Panc1 (cell line): ENCODE measurements around the gene HDAC1. TPM values are rescaled to one million over a fixed set of nuclear protein-coding genes. Genes with fewer than 3 reads are reported as not detected.

ENCODE experiments used
- ATAC-seq: fragments of 200-7000 bp; cut with Tn5 transposase; 2 replicates; pipeline ENCODE4 v1.9.1; 2020; ENCODE audit warnings: mild to moderate bottlenecking, moderate library complexity
- BruUV-seq: library from RNA; stranded (reverse); fragments of 400-500 nt; replicated peaks from 2 replicates; lab custom pipeline; 2021; lab: Mats Ljungman, UMichigan
- CTCF ChIA-PET: fragments of 300-600 bp; sonication (Branson Sonifier 250); formaldehyde crosslinking; loops from one replicate; lab custom pipeline; 2022; ENCODE audit warnings: antibody characterized with exemption; lab: Charles Lee
- POLR2A ChIA-PET: fragments of 300-600 bp; sonication (Branson Sonifier 250); formaldehyde crosslinking; loops from one replicate; lab custom pipeline; 2022; ENCODE audit warnings: antibody characterized with exemption; lab: Charles Lee
- DNase-seq: peaks from one replicate; pipeline ENCODE4 v3.0.0-alpha.2; 2010; ENCODE audit warnings: low read depth, low spot score
- H3K27ac ChIP-seq: 2 replicates; pipeline ENCODE4 v1.5.1; 2011; ENCODE audit warnings: mild to moderate bottlenecking, low read length, inconsistent platforms
- H3K27me3 ChIP-seq: fragments of 200-500 bp; sonication (Bioruptor generic); 2 replicates; pipeline ENCODE4 v1.6.0; 2014; ENCODE audit warnings: low read length, inconsistent platforms; ENCODE audit not compliant: control insufficient read depth, insufficient read depth
- H3K36me3 ChIP-seq: fragments of 200-500 bp; sonication (Bioruptor generic); 2 replicates; pipeline ENCODE4 v1.5.1; 2014; ENCODE audit warnings: inconsistent platforms, mild to moderate bottlenecking, low read length, moderate library complexity; ENCODE audit not compliant: control insufficient read depth, insufficient read depth
- H3K4me1 ChIP-seq: 2 replicates; pipeline ENCODE4 v1.5.1; 2011; ENCODE audit warnings: inconsistent platforms, mild to moderate bottlenecking, low read length, moderate library complexity; ENCODE audit not compliant: control insufficient read depth, insufficient read depth
- H3K4me3 ChIP-seq, 2 experiments: 2 replicates each; pipeline ENCODE4 v1.5.1; 2011 to 2012; ENCODE audit warnings: low read depth in 2 of 2, low read length in 2 of 2, mild to moderate bottlenecking in 2 of 2, inconsistent platforms in 1 of 2, moderate library complexity in 1 of 2
- H3K9me3 ChIP-seq: fragments of 200-500 bp; sonication (Bioruptor generic); 2 replicates; pipeline ENCODE4 v1.5.1; 2014; ENCODE audit warnings: low read depth, mild to moderate bottlenecking, inconsistent platforms, low read length, moderate library complexity; ENCODE audit not compliant: control insufficient read depth, insufficient read depth
- CTCF ChIP-seq: fragments of 450-650 bp; IDR thresholded peaks from 2 replicates; pipeline ENCODE4 v1.5.1; 2017; ENCODE audit warnings: mild to moderate bottlenecking
- POLR2AphosphoS5 ChIP-seq: IDR thresholded peaks from 2 replicates; pipeline ENCODE4 v1.6.1; 2012; ENCODE audit warnings: mild to moderate bottlenecking, low read depth, low read length, moderate library complexity
- REST ChIP-seq, 2 experiments: IDR thresholded peaks; 2 replicates each; pipeline ENCODE4 v1.6.1; 2011 to 2012; ENCODE audit warnings: low read depth in 2 of 2, control low read depth in 1 of 2, low read length in 1 of 2, mild to moderate bottlenecking in 1 of 2, moderate library complexity in 1 of 2; ENCODE audit not compliant: insufficient read depth in 1 of 2
- SIN3A ChIP-seq: IDR thresholded peaks from 2 replicates; pipeline ENCODE4 v1.6.1; 2012; ENCODE audit warnings: low read depth, mild to moderate bottlenecking, low read length, moderate library complexity, borderline replicate concordance; ENCODE audit not compliant: insufficient read depth
- TCF7L2 ChIP-seq: IDR thresholded peaks from 2 replicates; pipeline ENCODE4 v1.6.1; 2011; ENCODE audit warnings: mild to moderate bottlenecking, low read depth, low read length, inconsistent platforms
- in situ Hi-C: cut with HindIII; loops from 2 replicates; pipeline ENCODE4 v1.10.0; 2016; ENCODE audit warnings: low sequenced_read_pairs, low pct_unique_long_range_greater_than_20kb
- intact Hi-C: fragments of 100-400 bp; cut with micrococcal nuclease; formaldehyde crosslinking; loops from one replicate; pipeline ENCODE4 v1.10.0; 2022; ENCODE audit not compliant: unreplicated experiment
- total RNA-seq: library from RNA; stranded (reverse); gene quantifications from one replicate; pipeline ENCODE4 v1.2.1, GENCODE V29; 2021; ENCODE audit not compliant: unreplicated experiment

HDAC1 gene
- total RNA-seq, 1 experiment from 2014 or later: 256 TPM

- DNase-seq (no peak), ATAC-seq (no peak)
- no peak within 1 kb of the TSS for H3K27ac ChIP-seq
- H3K9me3 ChIP-seq: no peaks in the 10 kb centered on the region
- TF ChIP-seq TCF7L2 (no peak), CTCF (no peak), POLR2AphosphoS5 (no peak), REST (IDR thresholded peaks at IDR 0.05; ENCODE audit: insufficient read depth in 1 of 2, low read depth in 2 of 2, low read length in 1 of 2) (no peak), SIN3A (no peak)
- in situ Hi-C loops: no loop called here
- CTCF ChIA-PET: interaction anchor here (0.5 kb wide), 1 partner anchor 25 kb away, joined by 7 read pairs; no protein-coding TSS in a partner anchor
- no peaks in the 10 kb centered on the region for H3K27me3 ChIP-seq
- BruUV-seq: no TSS peak
- no peak within 1 kb of the TSS for H3K4me3 ChIP-seq
- no peaks in the 10 kb centered on the region for H3K36me3 ChIP-seq
- POLR2A ChIA-PET: interaction anchor here (0.6 kb wide), 1 partner anchor 79 kb away, joined by 3 read pairs; no protein-coding TSS in a partner anchor
- intact Hi-C loops: no loop called here
- no peaks in the 10 kb centered on the region for H3K4me1 ChIP-seq
These were observed 70.8 kb downstream of the HDAC1 start, which contains the start of the genes FAM229A and TSSK3 for GRCh38 chr1:32362474-32363313. Gene FAM229A, minus strand, starts transcription at chr1:32362485. Its CDS starts 394 bp downstream, at chr1:32362091. Gene TSSK3, plus strand, starts transcription at chr1:32362539. Its CDS starts 163 bp downstream, at chr1:32362702.

- no TSS peak for BruUV-seq
These were observed 71.8 kb downstream of the HDAC1 start for GRCh38 chr1:32363713-32364112.

More at GRCh38 chr1:32363713-32364112, 71.8 kb downstream of the HDAC1 start:
- no peak for ATAC-seq
- no peak for TF ChIP-seq REST (IDR thresholded peaks at IDR 0.05; ENCODE audit: insufficient read depth in 1 of 2, low read depth in 2 of 2, low read length in 1 of 2)
- no peak for TF ChIP-seq POLR2AphosphoS5
- no peak for TF ChIP-seq TCF7L2
- TF ChIP-seq CTCF: no peak
- TF ChIP-seq SIN3A: no peak
- Histone ChIP-seq H3K27ac (no peak overlapping the region), H3K27me3 (no peaks in the 10 kb centered on the region), H3K9me3 (no peaks in the 10 kb centered on the region), H3K4me1 (no peaks in the 10 kb centered on the region), H3K36me3 (no peaks in the 10 kb centered on the region), H3K4me3 (no peak overlapping the region)
- ChIA-PET POLR2A (interaction anchor here (0.6 kb wide), 1 partner anchor 80 kb away, joined by 3 read pairs; no protein-coding TSS in a partner anchor), CTCF (no interaction called here)
- no peak for DNase-seq
- in situ Hi-C loops (no loop called here), intact Hi-C loops (no loop called here)
